ENCODE data around the gene HCRTR1.

HCRTR1 gene

GRCh38 chr1:31598980-31599379 is 18.5 kb upstream of the HCRTR1 start:
- DNase-seq: no peak

GRCh38 chr1:31600641-31601040 is 16.8 kb upstream of the HCRTR1 start:
- no peak for DNase-seq

DNA sequence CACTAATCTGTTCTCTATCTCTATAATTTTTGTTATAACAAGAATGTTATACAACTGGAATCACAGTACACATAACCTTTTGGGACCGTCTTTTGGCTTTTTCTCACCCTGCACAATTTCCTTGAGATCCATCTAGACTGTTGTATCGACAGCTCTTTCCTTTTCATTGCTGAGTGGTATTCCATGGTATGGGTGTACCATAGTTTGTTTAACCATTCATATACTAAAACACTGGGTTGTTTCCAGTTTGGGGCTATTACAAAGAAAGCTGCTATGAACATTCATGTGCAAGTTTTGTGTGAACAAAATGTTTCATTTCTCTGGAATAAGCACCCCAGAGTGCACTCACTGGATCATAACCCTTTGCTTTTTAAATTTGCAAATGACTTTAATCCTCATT is 15.4 kb upstream of the HCRTR1 start:
- no peak for DNase-seq

DNA sequence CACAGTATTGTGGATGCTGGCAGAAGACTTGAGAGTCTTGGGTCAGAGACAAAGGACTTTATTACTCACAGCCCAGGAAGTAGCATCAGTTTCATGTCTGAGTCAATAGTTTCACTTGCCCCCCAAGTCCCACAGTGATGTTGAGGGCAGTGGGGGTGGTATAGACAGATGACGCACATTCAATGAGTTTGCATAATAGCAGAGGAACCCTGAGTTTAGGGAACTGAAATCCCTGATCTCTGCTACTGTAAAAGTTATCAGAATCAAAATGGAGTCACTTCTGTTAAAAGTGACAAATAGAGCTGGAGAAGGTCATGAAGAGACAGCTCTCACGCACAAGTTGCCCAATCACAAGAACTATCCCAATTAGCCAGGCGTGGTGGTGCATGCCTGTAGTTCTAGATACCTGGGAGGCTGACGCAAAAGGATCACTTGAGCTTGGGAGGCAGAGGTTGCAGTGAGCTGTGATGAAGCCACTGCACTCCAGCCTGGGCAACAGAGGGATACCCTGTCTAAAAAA is 11.5 kb upstream of the HCRTR1 start:
- no peak for DNase-seq

DNA sequence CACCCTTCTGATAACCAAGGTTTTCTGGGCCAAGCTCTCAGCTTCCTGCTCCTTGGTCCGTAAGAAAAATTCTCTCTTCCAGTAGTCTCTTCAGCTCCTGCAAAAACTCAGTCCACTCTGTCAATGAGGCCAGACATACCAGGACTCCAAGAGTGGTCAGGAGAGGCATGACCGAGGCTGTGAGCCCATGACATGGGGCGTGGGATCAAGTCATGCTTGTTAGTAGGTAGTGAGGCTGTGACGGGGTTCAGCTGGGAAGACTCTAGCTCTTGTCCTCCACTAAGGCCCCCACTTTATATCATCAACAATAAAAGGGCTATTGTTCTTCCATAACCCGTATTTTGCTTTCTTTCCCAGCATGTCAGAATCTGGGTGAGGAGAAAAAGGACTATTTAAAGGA is 10.1 kb upstream of the HCRTR1 start:
- DNase-seq: no peak

- no peak for DNase-seq
These were observed 7.9 kb upstream of the HCRTR1 start for GRCh38 chr1:31609514-31610118.

GRCh38 chr1:31614414-31615005 is 3.0 kb upstream of the HCRTR1 start:
- no peak for DNase-seq

DNA sequence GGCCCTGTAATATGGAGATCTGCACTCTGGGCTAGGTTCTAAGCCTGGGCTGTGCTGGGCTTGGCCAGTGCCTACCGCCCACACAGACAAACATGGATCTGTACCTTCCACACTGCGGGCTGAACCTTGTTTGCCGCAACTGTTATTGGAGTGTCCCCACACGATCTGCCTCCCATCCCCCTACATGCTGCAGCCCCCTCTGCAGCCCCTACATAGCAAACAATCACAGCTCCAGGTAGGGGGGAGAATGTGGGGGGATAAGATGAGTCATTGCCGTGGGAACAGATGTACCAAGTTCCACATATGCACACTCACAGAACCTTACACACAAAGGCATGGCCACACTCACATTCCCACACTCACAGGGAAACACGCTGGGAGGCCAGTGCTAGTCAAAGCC is 2.1 kb upstream of the HCRTR1 start:
- DNase-seq: no peak

- DNase-seq: no peak
These were observed 1.6 kb upstream of the HCRTR1 start for GRCh38 chr1:31615939-31616338.

- DNase-seq: peak; percentile 39 to 73
These were observed 642 bp downstream of the HCRTR1 start for GRCh38 chr1:31617916-31618746.

GRCh38 chr1:31618916-31619846 is 1.7 kb downstream of the HCRTR1 start:
- DNase-seq: peak in 1 of 2 experiments; percentile 51

DNA sequence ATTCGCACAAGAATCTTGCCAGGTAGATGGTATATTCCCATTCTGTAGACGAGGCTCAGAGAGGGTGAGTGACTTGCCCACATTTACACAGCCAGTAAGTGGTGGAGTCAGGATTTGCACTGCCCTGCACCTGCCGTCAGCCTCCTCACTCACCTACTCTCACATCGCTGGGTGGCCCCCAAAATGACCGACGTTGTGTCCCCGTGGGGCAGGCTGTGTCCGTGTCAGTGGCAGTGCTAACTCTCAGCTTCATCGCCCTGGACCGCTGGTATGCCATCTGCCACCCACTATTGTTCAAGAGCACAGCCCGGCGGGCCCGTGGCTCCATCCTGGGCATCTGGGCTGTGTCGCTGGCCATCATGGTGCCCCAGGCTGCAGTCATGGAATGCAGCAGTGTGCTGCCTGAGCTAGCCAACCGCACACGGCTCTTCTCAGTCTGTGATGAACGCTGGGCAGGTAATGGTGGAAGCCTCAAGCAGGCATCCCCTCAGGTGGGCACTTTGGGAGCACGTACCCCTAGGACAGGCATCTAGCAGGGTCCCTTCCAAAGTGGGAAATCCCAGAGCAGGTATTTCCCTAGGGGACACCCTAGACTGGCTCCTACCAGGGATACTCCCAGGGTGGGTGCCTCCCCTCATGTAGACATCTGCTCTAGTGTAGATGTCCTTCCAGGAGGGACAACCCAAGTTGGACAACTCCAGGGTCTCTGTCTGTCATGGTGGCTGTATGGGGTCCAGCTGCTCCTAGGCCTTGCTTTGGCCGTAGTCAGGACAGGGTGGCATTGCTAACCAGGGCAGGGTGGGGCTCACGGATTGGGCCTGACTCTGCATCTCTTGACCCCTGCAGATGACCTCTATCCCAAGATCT is 3.4 kb downstream of the HCRTR1 start:
- no peak for DNase-seq

GRCh38 chr1:31621498-31621820 is 4.0 kb downstream of the HCRTR1 start:
- no peak for DNase-seq

DNA sequence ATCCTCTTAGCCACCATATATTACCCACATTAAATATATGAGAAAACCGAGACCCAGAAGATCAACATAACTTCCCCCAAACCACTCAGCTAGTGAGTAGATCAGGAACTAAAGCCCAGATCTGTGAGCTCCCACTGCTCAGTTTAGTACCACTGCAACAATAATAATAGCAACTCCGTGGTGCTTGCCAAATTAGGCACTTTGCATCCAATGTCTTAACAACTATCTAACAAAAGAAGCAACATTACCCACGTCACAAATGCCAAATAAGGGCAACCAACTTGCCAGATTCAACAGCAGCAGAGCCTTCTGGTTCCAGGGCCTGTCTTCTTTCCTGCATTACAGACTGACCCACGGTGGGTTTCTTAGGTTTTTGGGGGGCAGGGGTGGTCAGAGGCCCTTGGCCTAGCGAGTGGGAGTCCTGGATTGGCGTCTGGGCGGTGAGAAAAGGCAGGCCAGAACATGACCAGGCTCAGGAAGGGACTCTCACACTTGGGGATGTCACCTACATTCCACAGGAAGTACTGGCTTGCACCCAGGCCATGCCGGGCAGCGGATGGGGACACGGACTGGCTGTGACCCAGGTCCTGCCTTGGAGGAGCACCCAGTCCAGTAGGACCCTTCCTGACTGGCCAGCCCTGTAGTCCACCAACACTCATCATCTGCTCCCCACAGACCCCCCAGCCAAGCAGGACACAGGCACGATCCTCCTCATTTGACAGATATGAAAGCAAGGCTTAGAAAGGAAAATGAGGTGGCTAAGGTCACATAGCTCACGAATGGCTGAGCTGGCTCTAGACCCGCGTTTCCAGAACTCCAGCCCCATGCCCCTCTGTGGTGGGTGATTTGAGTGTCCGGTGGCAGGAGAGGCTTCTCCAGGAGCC is 4.6 kb downstream of the HCRTR1 start:
- no peak for DNase-seq

- DNase-seq: no peak
These were observed 5.9 kb downstream of the HCRTR1 start for GRCh38 chr1:31623365-31623764.

DNA sequence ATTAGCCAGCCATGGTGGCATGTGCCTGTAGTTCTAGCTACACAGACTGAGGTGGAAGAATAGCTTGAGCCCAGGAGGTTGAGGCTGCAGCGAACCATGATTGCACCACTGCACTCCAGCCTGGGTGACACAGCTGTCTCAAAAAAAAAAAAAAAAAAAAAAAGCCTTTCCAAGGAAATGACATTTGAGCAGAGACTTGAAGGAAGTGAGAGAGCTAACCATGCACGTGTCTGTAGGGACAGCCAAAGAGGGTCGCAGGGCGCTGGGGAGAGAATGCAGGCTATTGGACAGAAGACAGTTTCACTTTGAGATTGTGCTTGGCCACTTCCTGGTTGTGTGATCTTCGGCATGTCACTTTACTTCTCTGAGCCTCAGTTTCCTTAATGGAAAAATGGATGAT is 6.8 kb downstream of the HCRTR1 start:
- no peak for DNase-seq

- DNase-seq: no peak
These were observed 7.4 kb downstream of the HCRTR1 start for GRCh38 chr1:31624731-31625514.

DNA sequence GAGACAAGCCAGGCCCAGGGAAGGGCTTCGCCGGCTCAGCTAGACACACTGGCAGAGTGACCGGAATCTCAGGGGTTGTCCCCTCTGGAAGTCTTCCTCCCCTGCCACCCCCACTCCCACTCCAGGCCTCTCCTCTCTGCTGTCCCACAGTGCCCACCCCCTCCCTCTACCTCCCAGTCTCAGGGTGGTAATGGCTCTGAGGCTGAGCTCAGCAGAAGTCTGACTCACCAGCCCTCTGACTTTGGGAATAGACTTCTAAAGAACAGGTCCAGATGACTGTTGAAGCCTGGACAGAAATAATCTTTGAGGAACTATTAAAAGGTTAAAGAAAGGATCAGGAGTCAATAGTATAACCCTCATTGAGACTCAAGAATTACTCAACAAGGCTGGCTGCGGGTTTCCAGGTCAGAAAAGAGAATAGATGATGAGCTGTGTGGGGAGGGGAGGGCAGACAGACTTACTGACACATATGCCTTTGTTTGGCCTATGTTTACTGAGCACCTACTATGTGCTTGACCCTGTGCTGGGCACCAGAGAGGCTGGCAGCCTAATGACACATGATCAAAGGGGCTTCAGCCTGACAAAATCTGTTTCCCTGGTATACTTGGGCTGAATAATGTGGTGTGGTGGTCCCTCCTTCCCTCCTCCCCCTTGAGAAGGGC is 8.2 kb downstream of the HCRTR1 start:
- DNase-seq: no peak

Measured in NCI-H526 (cell line).